SU-DHL-6 (cell line): ENCODE measurements around the gene IVD.

ENCODE experiments used
- H2AFZ ChIP-seq: fragments of 200-600 bp; sonication (generic); 2 replicates; pipeline ENCODE4 v1.6.1; 2014; ENCODE audit warnings: low read depth, mild to moderate bottlenecking, moderate library complexity, mixed read lengths, antibody characterized with exemption, low read length; ENCODE audit not compliant: severe bottlenecking
- H3F3A ChIP-seq: fragments of 200-600 bp; shearing (Covaris generic); 2 replicates; pipeline ENCODE4 v1.6.0; 2016; ENCODE audit warnings: antibody characterized with exemption, mild to moderate bottlenecking; ENCODE audit not compliant: insufficient read depth
- H3K27ac ChIP-seq: fragments of 200-600 bp; sonication (generic); 2 replicates; pipeline ENCODE4 v1.5.1; 2016; ENCODE audit warnings: low read depth, mild to moderate bottlenecking, low read length, moderate library complexity, mixed read lengths
- H3K27me3 ChIP-seq: fragments of 200-600 bp; sonication (generic), shearing (Covaris generic); 2 replicates; pipeline ENCODE4 v1.6.0; 2014; ENCODE audit warnings: mild to moderate bottlenecking, low read length
- H3K36me3 ChIP-seq: fragments of 200-600 bp; sonication (generic); 2 replicates; pipeline ENCODE4 v1.6.1; 2014; ENCODE audit warnings: mild to moderate bottlenecking, low read length, mixed read lengths
- H3K4me2 ChIP-seq: fragments of 300-600, 200-600 bp; shearing (Covaris generic), sonication (generic); 2 replicates; pipeline ENCODE4 v1.6.0; 2014; ENCODE audit warnings: low read length, low read depth, mild to moderate bottlenecking; ENCODE audit not compliant: poor library complexity, severe bottlenecking
- H3K4me3 ChIP-seq: fragments of 200-600 bp; sonication (generic); 2 replicates; pipeline ENCODE4 v1.5.1; 2014; ENCODE audit warnings: antibody characterized with exemption, low read length, mild to moderate bottlenecking, mixed read lengths; ENCODE audit not compliant: insufficient read depth, poor library complexity, severe bottlenecking
- H3K79me2 ChIP-seq: fragments of 200-600 bp; sonication (generic); 2 replicates; pipeline ENCODE4 v1.6.1; 2014; ENCODE audit warnings: mild to moderate bottlenecking, low read length, moderate library complexity; ENCODE audit not compliant: insufficient read depth
- H3K9ac ChIP-seq: fragments of 200-600 bp; sonication (generic); 2 replicates; pipeline ENCODE4 v1.7.0; 2014; ENCODE audit warnings: mild to moderate bottlenecking, low read length
- H3K9me2 ChIP-seq: fragments of 200-600 bp; sonication (generic); replicated peaks from 2 replicates; pipeline ENCODE4 v1.6.1; 2014; ENCODE audit warnings: low read length; ENCODE audit not compliant: insufficient read depth
- H3K9me3 ChIP-seq: fragments of 200-600 bp; sonication (generic); 2 replicates; pipeline ENCODE4 v1.6.1; 2014; ENCODE audit warnings: low read length, mixed read lengths; ENCODE audit not compliant: insufficient read depth
- H4K20me1 ChIP-seq: fragments of 200-600 bp; sonication (generic); 2 replicates; pipeline ENCODE4 v1.6.1; 2014; ENCODE audit warnings: low read depth, mild to moderate bottlenecking, antibody characterized with exemption, low read length, moderate library complexity, mixed read lengths
- EZH2phosphoT487 ChIP-seq: fragments of 200-600 bp; sonication (generic), shearing (Covaris generic); conservative IDR thresholded peaks from 2 replicates; pipeline ENCODE4 v1.6.1; 2018; ENCODE audit warnings: mild to moderate bottlenecking, antibody characterized with exemption, low read length, moderate library complexity, mixed read lengths
- TF ChIP-seq, protein P1 (sequence below): fragments of 200-600 bp; sonication (generic); IDR thresholded peaks from one replicate; pipeline ENCODE4 v1.5.1; 2017; ENCODE audit warnings: antibody characterized with exemption, mild to moderate bottlenecking, low read length, moderate library complexity; ENCODE audit not compliant: insufficient read depth, poor library complexity, severe bottlenecking

The IVD gene

GRCh38 chr15:40405501-40406381, at the start of gene IVD:
TSS of gene IVD (plus strand) at chr15:40405795. CDS start at chr15:40405828, 33 bp downstream.
- Histone ChIP-seq H3K4me2 (peak within 1 kb of the TSS; percentile 82), H3K79me2 (peaks cover 7% of the 10 kb centered on the region), H3K4me3 (peak within 1 kb of the TSS; percentile 82), H3K9ac (peak within 1 kb of the TSS; percentile 84), H2AFZ (peak within 1 kb of the TSS; percentile 95), H3F3A (no peaks in the 10 kb centered on the region), H4K20me1 (no peaks in the 10 kb centered on the region), H3K27ac (peak within 1 kb of the TSS; percentile 44), H3K27me3 (no peaks in the 10 kb centered on the region), H3K36me3 (no peaks in the 10 kb centered on the region), H3K9me3 (no peaks in the 10 kb centered on the region), H3K9me2 (no peaks in the 10 kb centered on the region)
- TF ChIP-seq, protein P1, sequence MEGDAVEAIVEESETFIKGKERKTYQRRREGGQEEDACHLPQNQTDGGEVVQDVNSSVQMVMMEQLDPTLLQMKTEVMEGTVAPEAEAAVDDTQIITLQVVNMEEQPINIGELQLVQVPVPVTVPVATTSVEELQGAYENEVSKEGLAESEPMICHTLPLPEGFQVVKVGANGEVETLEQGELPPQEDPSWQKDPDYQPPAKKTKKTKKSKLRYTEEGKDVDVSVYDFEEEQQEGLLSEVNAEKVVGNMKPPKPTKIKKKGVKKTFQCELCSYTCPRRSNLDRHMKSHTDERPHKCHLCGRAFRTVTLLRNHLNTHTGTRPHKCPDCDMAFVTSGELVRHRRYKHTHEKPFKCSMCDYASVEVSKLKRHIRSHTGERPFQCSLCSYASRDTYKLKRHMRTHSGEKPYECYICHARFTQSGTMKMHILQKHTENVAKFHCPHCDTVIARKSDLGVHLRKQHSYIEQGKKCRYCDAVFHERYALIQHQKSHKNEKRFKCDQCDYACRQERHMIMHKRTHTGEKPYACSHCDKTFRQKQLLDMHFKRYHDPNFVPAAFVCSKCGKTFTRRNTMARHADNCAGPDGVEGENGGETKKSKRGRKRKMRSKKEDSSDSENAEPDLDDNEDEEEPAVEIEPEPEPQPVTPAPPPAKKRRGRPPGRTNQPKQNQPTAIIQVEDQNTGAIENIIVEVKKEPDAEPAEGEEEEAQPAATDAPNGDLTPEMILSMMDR: no peak
- no peak for TF ChIP-seq EZH2phosphoT487

DNA sequence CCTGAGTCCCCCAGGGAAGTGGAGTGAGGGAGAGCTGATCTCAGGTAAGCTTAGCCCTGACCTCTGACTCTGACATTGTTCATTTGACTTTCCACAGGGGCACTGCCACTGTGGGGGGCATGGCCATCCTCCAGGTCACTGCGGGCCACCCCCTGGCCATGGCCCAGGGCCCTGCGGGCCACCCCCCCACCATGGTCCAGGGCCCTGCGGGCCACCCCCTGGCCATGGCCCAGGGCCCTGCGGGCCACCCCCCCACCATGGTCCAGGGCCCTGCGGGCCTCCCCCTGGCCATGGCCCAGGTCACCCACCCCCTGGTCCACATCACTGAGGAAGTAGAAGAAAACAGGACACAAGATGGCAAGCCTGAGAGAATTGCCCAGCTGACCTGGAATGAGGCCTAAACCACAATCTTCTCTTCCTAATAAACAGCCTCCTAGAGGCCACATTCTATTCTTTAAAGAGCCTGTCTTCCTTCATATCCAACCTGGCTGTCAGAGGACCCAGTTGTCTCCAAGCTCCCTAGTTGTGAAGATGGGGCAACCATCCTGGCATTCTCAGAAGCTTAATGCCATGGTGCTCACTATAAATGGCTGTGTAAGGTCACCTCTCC, 49.5 kb upstream of the IVD start:
- H3K9me3 ChIP-seq: no peaks in the 10 kb centered on the region
- no peak overlapping the region for H3K27ac ChIP-seq
- no peak overlapping the region for H3K4me2 ChIP-seq
- no peak overlapping the region for H3K9ac ChIP-seq
- no peak overlapping the region for H2AFZ ChIP-seq
- no peak overlapping the region for H3K4me3 ChIP-seq
- no peaks in the 10 kb centered on the region for H3K27me3 ChIP-seq
- no peaks in the 10 kb centered on the region for H3K9me2 ChIP-seq
- no peaks in the 10 kb centered on the region for H3F3A ChIP-seq
- no peaks in the 10 kb centered on the region for H3K79me2 ChIP-seq
- no peaks in the 10 kb centered on the region for H3K36me3 ChIP-seq
- TF ChIP-seq, protein P1: no peak
- TF ChIP-seq EZH2phosphoT487: no peak
- no peaks in the 10 kb centered on the region for H4K20me1 ChIP-seq

GRCh38 chr15:40357246-40357645, 48.3 kb upstream of the IVD start:
- H3K36me3 ChIP-seq: no peaks in the 10 kb centered on the region
- no peak overlapping the region for H3K27ac ChIP-seq
- H4K20me1 ChIP-seq: no peaks in the 10 kb centered on the region
- H3K27me3 ChIP-seq: no peaks in the 10 kb centered on the region
- no peaks in the 10 kb centered on the region for H3K79me2 ChIP-seq
- peak overlapping the region; percentile 58 for H3K4me2 ChIP-seq
- no peaks in the 10 kb centered on the region for H3K9me3 ChIP-seq
- TF ChIP-seq, protein P1: no peak
- TF ChIP-seq EZH2phosphoT487: no peak
- H3F3A ChIP-seq: no peaks in the 10 kb centered on the region
- no peak overlapping the region for H2AFZ ChIP-seq
- peak overlapping the region; percentile 78 for H3K4me3 ChIP-seq
- no peaks in the 10 kb centered on the region for H3K9me2 ChIP-seq
- H3K9ac ChIP-seq: peak overlapping the region; percentile 49
